Heart right ventricle (tissue), 16 donors: ENCODE data around the gene RDH16. TPM values are rescaled to one million over a fixed set of nuclear protein-coding genes. Genes with fewer than 3 reads are reported as not detected.

Source experiments
- ATAC-seq, 8 donors: fragments of 200-7000 bp; cut with Tn5 transposase; one replicate each; pipeline ENCODE4 v1.9.1; 2020; ENCODE audit warnings: mild to moderate bottlenecking in 8 of 8, moderate library complexity in 8 of 8, moderate number of reproducible peaks in 1 of 8
- DNase-seq, 2 donors: peaks; one replicate each; pipeline ENCODE4 v3.0.0-alpha.2; 2020
- H3K27ac ChIP-seq, 10 donors: fragments of 200-600 bp; sonication (generic) in 2 of 10; one replicate each; pipeline versions ENCODE4 v1.5.0 to v1.8.0; 2020 to 2022; ENCODE audit warnings: mild to moderate bottlenecking in 3 of 10
- H3K27me3 ChIP-seq, 7 donors: fragments of 200-600 bp; one replicate each; pipeline ENCODE4 v1.8.0; 2021 to 2022; ENCODE audit warnings: mild to moderate bottlenecking in 2 of 7
- H3K36me3 ChIP-seq, 9 donors: fragments of 200-600 bp; sonication (generic) in 1 of 9; one replicate each; pipeline versions ENCODE4 v1.5.0 to v1.8.0; 2020 to 2022; ENCODE audit warnings: mild to moderate bottlenecking in 2 of 9
- H3K4me1 ChIP-seq, 9 donors: fragments of 200-600 bp; sonication (generic) in 1 of 9; one replicate each; pipeline versions ENCODE4 v1.5.0 to v1.8.0; 2020 to 2022; ENCODE audit warnings: mild to moderate bottlenecking in 4 of 9
- H3K4me3 ChIP-seq, 10 donors: fragments of 200-600 bp; sonication (generic) in 2 of 10; one replicate each; pipeline versions ENCODE4 v1.5.0 to v1.8.0; 2020 to 2022; ENCODE audit warnings: mild to moderate bottlenecking in 7 of 10, moderate library complexity in 2 of 10
- H3K9me3 ChIP-seq, 11 donors: fragments of 200-600 bp in 10 of 11; sonication (generic) in 2 of 11; one replicate each; pipeline versions ENCODE4 v1.5.0 to v1.8.0; 2013 to 2022; ENCODE audit warnings: mild to moderate bottlenecking in 2 of 11, control low read depth in 1 of 11, moderate library complexity in 1 of 11
- WGBS, 2 donors: extraction: QIAGEN DNeasy Blood & Tissue Kit; methylation state at CpG; one replicate each; pipeline ENCODE4 v1.1.7; 2013; ENCODE audit warnings: inconsistent platforms in 1 of 2; 5-methylcytosine and 5-hydroxymethylcytosine counted together
- intact Hi-C, 10 donors: fragments of 100-400 bp; cut with DNase I; formaldehyde crosslinking; loops; one replicate each; pipeline versions ENCODE4 v1.11.1 to v1.14.2; 2022
- polyA plus RNA-seq, 2 donors: library from polyadenylated mRNA; stranded (reverse); fragments of 200-250 nt; gene quantifications; one replicate each; pipeline ENCODE4 v1.2.3, GENCODE V29; 2013
- total RNA-seq, 10 donors: library from RNA; stranded (reverse); fragmentation: NEBNext Ultra II Directional in 3 of 10; extraction: Animal tissue kit (Norgen Biotek cat#: 25700) in 3 of 10; gene quantifications; one replicate each; pipeline versions ENCODE4 v1.2.1 to v1.2.4, GENCODE V29; 2021 to 2023
- TF ChIP-seq, protein P1 (sequence below), 9 donors: fragments of 200-600 bp; sonication (generic) in 2 of 9; IDR thresholded peaks; one replicate each; pipeline versions ENCODE4 v1.5.0 to v1.8.0; 2021 to 2022; ENCODE audit warnings: antibody characterized with exemption in 9 of 9, mild to moderate bottlenecking in 5 of 9, moderate library complexity in 1 of 9
- donor health status: Arrhythmogenic right ventricular cardiomyopathy.
- donor health status: ischemic (EF 13 %, LVEDD 7.1; RV severe dilation, severe dysfunction).
- donor health status: healthy with polysubstance abuse.
- donor health status: DM: no; HTN: yes; CAD: no.
- donor health status: DM: no; HTN: no; CAD: no.
- donor health status: ischemic (EF 25% LVEDD 6.9; RV normal size, moderate dysfunction).
- donor health status: ischemic (EF 25% LVEDD 5.7; RV mildly dilated, moderate dysfunction).
- donor health status: healthy.
- donor health status: DM: yes; HTN: yes; CAD: no.
- donor health status: Ischemic cardiomyopathy.
- donor health status: ischemic (EF 35%, LVEDD 5.7; RV mildly dilated, moderate dysfunction).
- donor health status: nonischemic (EF 11% LVEDD 7.7; RV severe dilation, severe dysfunction).
- donor health status: DM: yes; HTN: yes; CAD: no.
- donor health status: PGD.
- donor health status: ischemic (EF 29% LVEDD 5.4; RV normal size, mild dysfunction).
- donor health status: nonischemic (EF 23%, LVEDD 6.1; RV moderate dilation, normal function).

Gene RDH16
- total and polyA plus RNA-seq, 12 donors: 0.12 to 0.59 (median 0.23) TPM; not detected in 2

DNA sequence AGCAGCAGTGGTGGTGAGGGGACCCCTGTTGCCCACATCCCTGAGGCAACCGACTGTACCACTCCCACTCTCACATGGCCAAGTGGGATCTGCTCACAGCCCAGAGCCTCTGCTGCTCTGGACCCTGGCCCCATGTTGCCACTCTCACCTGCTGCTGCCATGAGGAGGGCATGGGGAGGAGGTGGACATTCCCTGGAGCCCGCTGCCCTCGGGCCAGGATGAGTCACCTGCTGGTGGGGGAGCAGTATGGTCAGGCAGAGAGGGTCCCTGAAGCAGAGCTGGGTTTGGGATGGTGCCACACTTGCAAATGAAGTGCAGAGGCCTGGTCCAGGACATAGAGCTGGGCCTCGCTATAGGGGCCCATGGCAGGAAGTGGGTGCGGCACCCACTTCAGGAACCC lies 49.3 kb downstream of the RDH16 start:
- DNase-seq: no peak
- H3K27ac ChIP-seq: no peak overlapping the region
- peaks cover 0 to 4% (median 0%) of the 10 kb centered on the region in 7 donors for H3K27me3 ChIP-seq
- WGBS, 2 donors: 68 to 86% methylated on average over 5 of the region's 5 CpGs
- ATAC-seq: no peak
- H3K4me3 ChIP-seq: no peak overlapping the region
- H3K9me3 ChIP-seq: peaks cover 0 to 22% (median 2%) of the 10 kb centered on the region in 11 donors
- TF ChIP-seq, protein P1, sequence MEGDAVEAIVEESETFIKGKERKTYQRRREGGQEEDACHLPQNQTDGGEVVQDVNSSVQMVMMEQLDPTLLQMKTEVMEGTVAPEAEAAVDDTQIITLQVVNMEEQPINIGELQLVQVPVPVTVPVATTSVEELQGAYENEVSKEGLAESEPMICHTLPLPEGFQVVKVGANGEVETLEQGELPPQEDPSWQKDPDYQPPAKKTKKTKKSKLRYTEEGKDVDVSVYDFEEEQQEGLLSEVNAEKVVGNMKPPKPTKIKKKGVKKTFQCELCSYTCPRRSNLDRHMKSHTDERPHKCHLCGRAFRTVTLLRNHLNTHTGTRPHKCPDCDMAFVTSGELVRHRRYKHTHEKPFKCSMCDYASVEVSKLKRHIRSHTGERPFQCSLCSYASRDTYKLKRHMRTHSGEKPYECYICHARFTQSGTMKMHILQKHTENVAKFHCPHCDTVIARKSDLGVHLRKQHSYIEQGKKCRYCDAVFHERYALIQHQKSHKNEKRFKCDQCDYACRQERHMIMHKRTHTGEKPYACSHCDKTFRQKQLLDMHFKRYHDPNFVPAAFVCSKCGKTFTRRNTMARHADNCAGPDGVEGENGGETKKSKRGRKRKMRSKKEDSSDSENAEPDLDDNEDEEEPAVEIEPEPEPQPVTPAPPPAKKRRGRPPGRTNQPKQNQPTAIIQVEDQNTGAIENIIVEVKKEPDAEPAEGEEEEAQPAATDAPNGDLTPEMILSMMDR (IDR thresholded peaks at IDR 0.05): no peak
- H3K4me1 ChIP-seq: no peaks in the 10 kb centered on the region
- no peaks in the 10 kb centered on the region for H3K36me3 ChIP-seq
- intact Hi-C loops: no loop called here

DNA sequence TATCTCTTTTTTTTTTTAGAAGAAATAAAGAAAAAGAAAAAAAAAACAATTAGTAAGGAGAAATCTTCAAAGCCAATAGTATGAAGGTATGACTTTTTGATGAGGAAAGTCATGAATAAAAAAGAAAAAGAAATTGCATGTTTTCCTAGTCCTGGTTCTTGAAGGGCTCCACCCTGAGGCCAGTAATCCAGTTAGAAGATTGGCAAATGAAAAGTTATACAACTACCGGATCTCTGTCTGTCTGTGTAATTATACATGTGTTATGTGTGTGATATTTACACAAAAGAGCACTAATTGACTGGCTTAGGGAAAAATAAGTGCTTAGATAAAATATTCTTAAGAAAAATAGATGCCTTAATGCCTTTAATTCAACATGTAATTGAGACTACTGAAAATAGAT lies 51.6 kb downstream of the RDH16 start:
- Histone ChIP-seq H3K9me3 (peaks cover 0 to 43% (median 12%) of the 10 kb centered on the region in 11 donors), H3K27ac (no peak overlapping the region), H3K4me3 (no peak overlapping the region), H3K4me1 (no peaks in the 10 kb centered on the region), H3K36me3 (no peaks in the 10 kb centered on the region), H3K27me3 (peaks cover 0 to 4% (median 0%) of the 10 kb centered on the region in 7 donors)
- intact Hi-C loops: no loop called here
- 79 to 85% methylated on average over 1 of the region's 1 CpG for WGBS, 2 donors
- no peak for ATAC-seq
- DNase-seq: no peak
- TF ChIP-seq, protein P1 (IDR thresholded peaks at IDR 0.05): no peak

DNA sequence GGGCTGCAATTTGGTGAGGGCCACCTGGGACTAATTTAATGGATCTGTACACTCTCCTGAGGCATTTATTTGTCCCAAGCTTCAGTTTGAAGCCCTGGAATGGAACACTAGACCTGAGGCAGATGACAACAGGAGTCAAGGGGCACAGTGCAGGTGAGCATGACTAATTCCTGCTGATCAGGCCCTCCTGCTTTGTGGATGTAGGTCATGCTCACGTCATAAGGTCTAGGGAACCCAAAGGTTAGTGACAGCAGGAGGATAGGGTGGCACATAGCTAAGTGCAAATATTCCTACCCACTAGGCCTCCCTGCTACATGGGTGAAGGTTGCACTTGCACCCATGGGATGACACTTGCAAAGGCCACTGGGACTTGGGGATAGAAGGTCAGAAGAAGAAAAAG lies 54.0 kb downstream of the RDH16 start:
- H3K36me3 ChIP-seq: no peaks in the 10 kb centered on the region

More for the DNA sequence above, 54.0 kb downstream of the RDH16 start:
- intact Hi-C loops: no loop called here
- ATAC-seq: no peak
- Histone ChIP-seq H3K4me1 (no peaks in the 10 kb centered on the region), H3K27me3 (no peaks in the 10 kb centered on the region), H3K4me3 (no peak overlapping the region), H3K27ac (no peak overlapping the region), H3K9me3 (peaks cover 0 to 48% (median 27%) of the 10 kb centered on the region in 11 donors)
- WGBS, 2 donors: 29 to 47% methylated on average over 1 of the region's 1 CpG
- TF ChIP-seq, protein P1 (IDR thresholded peaks at IDR 0.05): no peak
- no peak for DNase-seq

Other genes starting within 250 kb of the RDH16 start
- 100 to 1,000 TPM; 476 to 727 (median 613) TPM for gene NACA, start 232.3 kb downstream of the RDH16 start, total RNA-seq
- 1,000 to 10,000 TPM; 1,105 to 1,249 TPM for gene NACA, start 232.3 kb downstream of the RDH16 start, polyA plus RNA-seq
- gene PRIM1, start 205.3 kb downstream of the RDH16 start, total RNA-seq: 1 to 10 TPM; 1.8 to 4.7 (median 3.2) TPM
- gene PRIM1, start 205.3 kb downstream of the RDH16 start, polyA plus RNA-seq: 1 to 10 TPM; 1.9 to 3.0 TPM
- under 1 TPM in 2 of 10 donors, not detected in 8; 0.15 to 0.42 TPM for gene HSD17B6, start 194.3 kb downstream of the RDH16 start, total RNA-seq
- gene HSD17B6, start 194.3 kb downstream of the RDH16 start, polyA plus RNA-seq: under 1 TPM in 1 of 2 donors, not detected in 1; 0.13 TPM
- under 1 TPM in 2 of 10 donors, not detected in 8; 0.14 to 0.28 TPM for gene SDR9C7, start 23.2 kb downstream of the RDH16 start, total RNA-seq
- gene SDR9C7, start 23.2 kb downstream of the RDH16 start, polyA plus RNA-seq: under 1 TPM; 0.04 to 0.29 TPM
- gene ZBTB39, start 48.9 kb upstream of the RDH16 start, total RNA-seq: 1 to 10 TPM; 2.7 to 4.3 (median 3.6) TPM
- 1 to 10 TPM; 1.2 to 1.3 TPM for gene ZBTB39, start 48.9 kb upstream of the RDH16 start, polyA plus RNA-seq
- gene TAC3, start 58.9 kb upstream of the RDH16 start, total RNA-seq: not detected
- not detected for gene TAC3, start 58.9 kb upstream of the RDH16 start, polyA plus RNA-seq
- under 1 TPM in 1 of 10 donors, not detected in 9; 0.08 TPM for gene MYO1A, start 92.5 kb upstream of the RDH16 start, total RNA-seq
- gene MYO1A, start 92.5 kb upstream of the RDH16 start, polyA plus RNA-seq: under 1 TPM in 1 of 2 donors, not detected in 1; 0.01 TPM
- gene NEMP1, start 121.2 kb upstream of the RDH16 start, total RNA-seq: 1 to 10 TPM; 2.4 to 6.3 (median 3.9) TPM
- 1 to 10 TPM; 1.1 to 2.9 TPM for gene NEMP1, start 121.2 kb upstream of the RDH16 start, polyA plus RNA-seq
- gene NAB2, start 131.5 kb upstream of the RDH16 start, total RNA-seq: 10 to 100 TPM in 9 of 10 donors, 1 to 10 TPM in 1; 9.5 to 16.2 (median 12.0) TPM
- 10 to 100 TPM; 15.0 to 20.2 TPM for gene NAB2, start 131.5 kb upstream of the RDH16 start, polyA plus RNA-seq
- gene STAT6, start 153.8 kb upstream of the RDH16 start, total RNA-seq: 10 to 100 TPM; 23.3 to 72.3 (median 38.0) TPM
- 10 to 100 TPM; 36.0 to 77.8 TPM for gene STAT6, start 153.8 kb upstream of the RDH16 start, polyA plus RNA-seq
- gene LRP1, start 170.9 kb upstream of the RDH16 start, total RNA-seq: 100 to 1,000 TPM in 4 of 10 donors, 10 to 100 TPM in 6; 46.3 to 259 (median 82.7) TPM
- gene LRP1, start 170.9 kb upstream of the RDH16 start, polyA plus RNA-seq: 10 to 100 TPM; 46.6 to 46.7 TPM
- not detected for gene LRP1-AS, start 190.0 kb upstream of the RDH16 start, total RNA-seq
- not detected for gene LRP1-AS, start 190.0 kb upstream of the RDH16 start, polyA plus RNA-seq